ENCODE measurements around the gene TMEM235.

TMEM235 gene

DNA sequence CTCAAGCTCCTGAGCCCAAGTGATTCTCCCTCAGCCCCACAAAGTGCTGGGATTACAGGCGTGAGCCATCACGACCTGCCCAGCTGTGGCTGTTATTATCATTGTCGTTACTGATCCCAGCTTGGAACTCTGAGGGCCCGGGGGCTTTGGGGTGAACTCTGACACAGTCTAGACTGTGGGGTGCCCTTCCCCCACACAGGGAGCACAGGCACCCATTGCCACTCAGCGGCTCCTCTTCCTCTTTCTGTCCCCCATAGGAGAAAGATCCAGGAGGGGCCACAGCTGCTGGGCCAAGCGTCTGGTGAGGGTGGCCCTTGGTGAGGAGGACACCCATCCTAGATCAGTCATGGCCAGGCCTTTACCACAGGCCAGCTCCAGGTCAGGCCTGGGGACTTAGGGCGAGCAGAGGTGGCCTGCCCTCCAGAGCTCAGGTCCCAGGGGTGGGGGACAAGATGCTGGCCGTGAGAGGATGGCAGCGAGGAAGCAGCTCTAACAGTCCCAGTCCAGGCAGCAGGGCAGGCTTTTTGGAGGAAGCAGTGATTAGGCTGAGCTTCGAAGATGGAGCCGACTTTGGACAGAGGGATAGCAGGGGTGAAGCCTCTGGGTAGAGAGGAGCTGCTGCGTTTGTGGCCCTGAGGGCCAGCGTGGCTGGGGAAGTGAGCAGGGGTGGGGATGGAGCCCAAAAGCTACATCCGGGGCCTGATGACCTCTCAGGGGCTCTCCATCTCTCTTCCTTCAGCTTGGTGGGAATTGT is 24.7 kb downstream of the TMEM235 start:
- no peak for DNase-seq

DNA sequence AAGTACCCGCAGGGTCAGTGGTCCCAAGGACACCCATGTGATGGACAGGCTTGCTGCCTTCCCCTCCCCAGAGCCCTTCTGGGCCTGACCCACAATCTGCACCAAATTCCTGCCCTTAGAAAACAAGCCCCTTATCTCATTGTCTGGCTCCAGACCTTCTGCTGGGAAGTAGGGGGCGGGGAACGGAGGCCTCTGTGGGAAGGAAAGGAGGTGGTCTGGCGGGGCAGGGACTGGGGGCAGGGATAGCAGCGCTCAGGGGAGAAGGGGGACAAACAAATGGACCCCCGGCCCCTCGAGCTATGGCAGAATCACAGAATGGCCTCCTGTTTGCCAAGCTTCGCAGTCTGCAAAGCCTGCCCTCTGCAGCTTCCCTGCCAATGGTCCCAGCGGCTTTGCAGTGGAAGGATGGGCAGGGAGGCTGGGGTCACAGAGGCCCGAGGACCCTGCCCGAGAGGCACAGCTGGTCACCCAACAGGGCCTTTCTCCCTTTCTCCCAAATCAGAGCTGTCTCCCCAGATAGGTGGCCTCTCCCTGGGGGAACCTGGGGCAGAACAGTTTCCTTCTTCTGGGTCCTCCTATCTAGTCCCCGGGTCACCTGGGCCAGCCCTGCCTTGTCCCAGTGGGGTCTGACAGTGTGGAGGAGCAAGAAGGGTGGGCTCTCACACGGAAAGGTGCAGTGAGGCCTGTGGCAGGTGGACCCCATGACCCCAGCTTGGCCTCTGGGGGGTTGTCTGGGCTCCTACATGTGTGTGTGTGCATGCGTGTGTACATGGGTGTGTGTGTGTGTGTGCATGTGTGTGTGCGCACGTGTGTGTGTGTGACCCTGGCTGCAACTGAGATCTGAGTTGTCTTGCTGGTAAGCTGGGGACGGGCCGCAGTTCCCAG is 25.5 kb downstream of the TMEM235 start:
- DNase-seq: no peak

DNA sequence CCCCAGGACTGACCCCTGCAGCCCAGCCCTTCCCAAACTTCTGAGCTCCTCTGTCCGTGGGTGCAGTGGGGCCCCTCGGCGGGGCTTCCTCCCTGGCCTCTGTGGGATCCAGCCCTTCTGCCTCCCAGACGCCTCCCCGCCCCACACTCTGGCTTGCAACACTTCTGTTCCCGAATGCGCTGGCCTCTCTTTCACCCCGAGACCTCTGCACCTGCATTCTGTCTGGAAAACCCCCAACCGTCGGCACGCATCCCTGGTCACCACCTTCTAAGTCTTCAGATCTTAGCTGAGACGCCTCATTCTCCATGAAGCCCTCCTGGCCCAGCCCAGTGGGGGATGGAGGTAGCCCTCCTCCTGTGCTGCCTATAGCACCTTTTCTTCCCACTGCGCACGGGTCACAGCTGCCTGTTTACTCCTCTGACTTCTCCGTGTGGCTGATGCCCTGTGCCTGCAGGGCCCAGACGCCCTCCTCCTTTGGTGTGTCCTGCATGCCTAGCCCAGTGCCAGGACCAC is 26.4 kb downstream of the TMEM235 start:
- no peak for DNase-seq

DNA sequence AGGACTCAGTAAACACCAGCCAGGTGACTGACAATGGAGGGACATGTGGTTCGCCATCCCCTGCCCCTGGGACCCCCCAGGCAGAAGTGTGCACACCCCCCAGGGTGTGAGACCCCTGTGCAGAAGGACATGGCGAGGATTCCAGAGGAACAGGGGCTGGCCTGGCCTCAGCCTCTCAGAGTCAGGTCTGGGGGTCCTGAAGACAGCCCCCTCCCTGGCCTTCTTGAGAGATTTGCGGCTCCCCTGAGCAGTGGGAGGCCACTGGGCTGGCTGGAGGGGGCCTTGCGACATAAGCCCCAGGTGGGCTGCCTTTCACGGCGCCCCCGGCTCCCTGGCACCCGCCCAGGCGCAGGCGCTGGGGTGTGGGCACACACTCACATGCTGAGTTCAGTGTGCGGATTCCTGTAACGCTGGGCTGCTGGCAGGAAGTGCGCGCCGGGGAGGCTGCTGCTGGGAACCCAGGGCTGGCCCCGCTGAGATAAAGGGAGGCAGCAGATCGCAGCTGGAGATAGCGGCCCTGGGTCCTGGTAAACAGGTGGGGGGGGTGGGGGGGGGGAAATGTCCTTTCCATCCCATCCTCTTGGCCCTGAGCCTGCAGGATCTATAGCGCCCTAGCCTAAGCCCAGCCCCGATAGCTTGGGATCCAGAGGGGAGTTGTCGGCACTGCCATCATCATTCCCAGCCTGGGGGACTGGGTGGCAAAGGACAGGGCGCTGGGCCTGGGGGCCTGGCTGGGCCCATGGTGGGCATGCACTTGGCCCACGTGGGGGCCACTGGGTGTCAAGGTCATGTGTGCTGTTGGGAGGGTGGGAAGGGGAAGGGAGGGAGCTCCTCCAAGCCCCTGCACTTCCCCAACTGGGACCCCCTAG is 27.1 kb downstream of the TMEM235 start:
- no peak for DNase-seq

DNA sequence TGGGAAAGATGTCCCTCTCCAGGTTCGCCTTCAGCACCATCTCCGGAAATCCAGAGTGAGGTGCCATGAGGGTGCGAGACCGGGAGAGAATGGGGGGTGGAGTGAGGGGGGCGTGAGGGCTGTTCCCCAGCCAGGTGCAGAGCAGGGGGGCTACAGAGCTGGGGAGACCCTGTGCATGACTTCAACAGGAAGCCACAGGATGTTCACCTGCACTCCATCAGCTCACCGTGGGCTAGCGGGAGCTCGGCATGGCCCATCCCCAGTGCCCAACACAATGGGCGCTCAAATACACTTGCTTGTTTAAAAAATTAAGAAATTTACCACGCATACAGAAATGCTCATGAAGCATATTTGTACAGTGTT is 27.7 kb downstream of the TMEM235 start:
- DNase-seq: no peak

DNA sequence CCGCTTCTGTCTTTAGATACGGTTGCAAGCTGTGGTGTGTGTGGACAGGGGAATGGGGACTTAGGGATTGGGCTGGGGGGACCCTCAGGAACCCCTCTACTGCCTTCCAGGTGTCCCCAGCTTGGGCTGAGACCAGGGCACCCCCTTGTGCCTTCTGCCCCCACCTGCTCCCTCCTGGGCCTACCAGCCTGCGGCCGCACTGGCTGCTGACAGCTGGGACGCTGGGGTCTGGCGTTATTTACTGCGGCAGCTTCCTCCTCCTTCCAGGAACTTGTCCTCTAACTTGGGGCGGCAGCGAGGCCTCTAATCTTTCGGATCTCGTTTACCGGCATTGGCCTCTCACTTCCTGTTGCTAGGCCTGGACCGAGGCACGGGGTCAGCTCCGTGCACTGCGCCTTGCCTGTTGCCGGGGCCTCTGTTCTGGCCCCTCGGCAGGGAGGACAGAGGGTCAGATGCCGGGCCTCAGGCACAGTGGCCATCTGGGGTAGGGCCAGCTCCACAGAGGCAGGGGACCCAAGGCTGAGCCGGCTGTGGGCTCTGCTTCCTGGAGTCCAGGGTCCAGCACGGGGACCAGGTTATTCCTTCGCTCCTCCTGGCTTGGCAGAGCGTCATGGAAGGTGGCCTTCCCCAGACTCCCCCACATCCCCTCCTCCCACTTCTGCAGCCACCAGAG is 31.8 kb downstream of the TMEM235 start:
- DNase-seq: no peak

DNA sequence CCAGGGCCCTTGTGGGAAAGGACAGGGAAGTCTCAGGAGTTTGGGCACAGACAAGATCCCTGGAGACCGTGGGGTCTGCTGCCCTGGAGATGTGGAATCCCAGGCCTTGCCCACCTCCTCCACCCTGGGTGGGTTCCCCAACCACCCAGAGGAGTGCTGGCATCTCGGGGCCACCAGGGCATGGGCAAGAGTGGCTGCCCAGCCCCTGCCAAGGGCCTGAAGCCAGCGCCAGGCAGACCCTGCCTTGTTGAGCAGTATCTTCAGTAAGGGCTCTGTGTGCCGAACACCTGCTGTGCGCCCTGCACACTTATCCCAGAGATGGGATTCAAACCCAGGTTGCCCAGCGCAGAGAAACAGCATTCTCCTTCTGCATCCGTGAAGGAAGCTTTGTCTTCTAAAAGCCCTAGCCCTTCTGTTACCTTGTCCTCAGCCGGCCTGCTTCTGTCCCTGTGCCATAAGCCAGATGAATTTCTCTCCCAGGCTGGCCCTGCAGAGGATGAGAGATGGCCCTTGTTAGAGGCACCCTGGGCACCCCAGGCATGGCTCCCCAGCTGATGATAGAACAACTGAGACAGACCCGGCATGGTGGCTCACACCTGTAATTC is 32.4 kb downstream of the TMEM235 start:
- no peak for DNase-seq

DNA sequence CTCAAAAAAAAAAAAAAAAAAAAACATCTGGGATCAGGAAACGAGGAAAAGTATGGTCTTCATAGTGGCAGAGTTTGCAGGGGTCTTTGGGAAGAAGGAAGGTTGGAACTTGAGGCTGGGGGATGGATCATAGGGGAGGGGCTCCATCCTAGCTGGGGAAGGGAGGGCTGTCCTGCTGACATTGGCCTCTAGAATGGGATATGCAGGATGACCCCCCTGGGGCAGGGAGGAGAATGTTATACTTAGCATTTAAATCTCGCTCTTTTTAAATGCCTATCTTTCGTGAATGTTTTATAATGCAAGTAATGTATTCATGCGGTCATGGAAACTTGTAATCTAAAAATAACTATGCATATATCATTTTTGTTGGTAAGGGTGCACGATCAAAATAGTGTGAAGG is 33.2 kb downstream of the TMEM235 start:
- DNase-seq: no peak

DNA sequence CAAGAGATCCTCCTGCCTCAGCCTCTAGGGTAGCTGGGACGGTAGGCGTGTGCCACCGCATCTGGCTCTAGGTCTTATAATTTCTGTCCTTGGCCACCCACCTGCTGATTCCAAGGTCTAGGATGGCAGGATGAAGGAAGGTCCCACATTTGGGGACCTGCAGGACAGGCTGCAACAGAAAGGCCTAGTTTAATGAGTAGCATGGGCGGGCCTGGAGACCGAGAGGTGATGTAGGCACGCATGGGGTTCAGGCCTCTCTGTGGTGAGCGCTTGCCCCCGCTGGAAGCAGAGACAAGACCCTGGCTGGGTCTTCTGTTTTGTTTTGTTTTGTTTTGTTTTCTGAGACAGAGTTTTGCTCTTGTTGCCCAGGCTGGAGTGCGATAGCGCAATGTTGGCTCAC is 33.7 kb downstream of the TMEM235 start:
- no peak for DNase-seq

DNA sequence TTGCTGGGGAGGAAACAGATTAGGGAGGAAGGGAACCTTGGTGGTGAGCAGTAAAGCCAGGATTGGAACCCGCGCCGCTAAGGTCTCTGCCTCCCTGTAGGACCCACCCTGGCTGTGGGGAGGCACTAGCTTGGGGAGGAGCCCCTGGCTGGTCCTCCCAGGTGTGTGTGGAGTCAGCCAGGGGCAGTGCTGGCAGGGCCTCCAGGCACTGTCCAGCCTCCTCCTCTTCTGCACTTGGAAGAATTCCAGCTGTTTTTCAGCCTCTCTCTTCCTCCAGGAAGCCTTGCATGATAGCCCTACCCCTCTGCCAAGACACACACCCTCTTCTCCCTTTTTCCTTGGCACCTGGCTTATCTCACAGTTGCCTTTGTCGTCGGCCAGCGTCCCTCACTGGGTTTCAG is 34.8 kb downstream of the TMEM235 start:
- DNase-seq: no peak

DNA sequence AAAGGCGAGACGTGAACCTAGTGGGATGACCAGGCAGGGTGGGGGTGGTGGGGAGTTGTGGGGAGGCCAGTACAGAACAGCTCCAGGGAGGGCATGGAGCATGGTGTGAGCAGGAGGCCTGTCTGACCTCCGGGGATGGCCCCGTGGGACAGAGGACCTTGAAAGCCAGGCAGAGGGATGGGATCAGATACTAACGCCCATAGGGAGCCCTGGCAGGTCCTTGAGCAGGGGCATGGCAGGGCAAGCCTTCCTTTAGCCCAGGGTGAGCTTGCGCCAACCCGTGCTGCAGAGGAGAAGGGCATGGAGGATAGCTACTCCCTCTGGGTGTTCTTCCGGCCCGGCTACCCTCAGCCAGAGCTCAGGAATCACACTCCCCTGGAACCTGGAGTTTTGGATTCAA is 35.3 kb downstream of the TMEM235 start:
- no peak for DNase-seq

DNA sequence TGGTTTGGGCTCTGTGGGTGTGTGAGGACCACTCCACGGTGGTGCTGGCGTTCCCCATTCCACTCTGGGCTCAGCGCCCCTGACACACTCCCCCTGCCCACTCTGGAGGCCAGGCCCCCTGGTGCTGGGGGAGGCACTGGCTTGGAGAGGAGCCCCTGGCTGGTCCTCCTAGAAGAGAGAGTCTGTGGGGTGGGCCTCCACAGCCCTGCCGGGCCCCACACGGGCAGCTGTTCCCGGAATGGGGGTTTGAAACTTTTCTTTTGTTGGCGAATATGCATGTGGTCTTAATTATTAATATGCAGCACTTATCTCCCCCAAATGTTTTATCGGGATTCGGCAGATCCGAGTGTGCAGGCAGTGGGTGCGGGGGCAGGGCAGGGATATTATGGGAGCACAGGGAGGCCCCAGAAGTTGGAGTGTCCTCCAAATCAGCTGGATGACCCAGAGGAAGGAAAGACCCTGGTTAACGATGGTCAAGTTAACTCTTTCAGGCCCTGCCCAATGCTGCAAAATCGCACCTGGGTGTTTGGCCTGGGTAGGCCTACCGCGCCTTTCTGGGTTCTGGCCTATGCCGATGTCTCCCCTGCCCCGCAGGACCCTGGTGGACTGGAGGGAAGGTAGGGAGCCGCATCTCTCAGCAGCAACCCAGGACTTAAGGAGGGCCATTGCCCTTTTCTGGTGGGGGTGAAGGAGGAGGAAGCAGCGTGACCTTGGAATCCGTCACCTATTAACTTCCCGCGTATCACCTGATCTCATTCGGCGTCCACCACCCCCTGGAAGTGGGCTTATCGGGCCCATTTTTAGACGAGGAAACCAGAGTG is 36.0 kb downstream of the TMEM235 start:
- no peak for DNase-seq

DNA sequence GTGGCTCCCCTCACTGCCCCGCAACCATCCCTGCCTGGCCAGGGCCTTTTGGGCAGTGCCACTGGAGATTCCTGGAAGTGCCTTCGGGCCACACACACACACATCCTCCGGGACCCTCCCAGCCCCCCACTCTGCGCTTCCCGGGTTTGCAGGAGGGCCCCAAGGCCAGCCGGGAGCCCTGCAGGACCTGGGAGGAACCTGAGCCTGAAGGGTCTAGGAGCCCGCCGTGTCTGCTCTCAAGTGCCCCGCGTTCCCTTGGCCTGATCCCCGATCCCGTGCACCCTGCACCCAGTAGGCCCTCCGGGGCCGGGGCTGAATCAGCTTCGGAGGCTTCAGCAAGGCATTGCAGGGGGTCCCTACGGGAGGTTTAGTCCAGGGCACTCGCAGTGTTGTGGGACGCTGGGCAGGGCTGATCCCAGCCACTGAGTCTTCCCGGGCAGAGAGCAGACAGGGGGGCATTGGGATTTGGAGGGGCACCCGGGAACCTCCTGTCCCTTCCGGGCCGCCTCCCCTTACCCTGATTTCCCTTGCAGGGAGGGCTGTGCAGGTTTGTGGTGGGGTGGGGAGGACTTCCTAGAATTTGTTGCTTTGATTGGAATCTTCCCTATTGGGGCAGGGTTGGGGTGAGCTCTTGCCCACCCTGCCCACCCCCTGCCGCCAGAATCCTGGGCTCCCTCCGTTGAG is 36.9 kb downstream of the TMEM235 start:
- no peak for DNase-seq

DNA sequence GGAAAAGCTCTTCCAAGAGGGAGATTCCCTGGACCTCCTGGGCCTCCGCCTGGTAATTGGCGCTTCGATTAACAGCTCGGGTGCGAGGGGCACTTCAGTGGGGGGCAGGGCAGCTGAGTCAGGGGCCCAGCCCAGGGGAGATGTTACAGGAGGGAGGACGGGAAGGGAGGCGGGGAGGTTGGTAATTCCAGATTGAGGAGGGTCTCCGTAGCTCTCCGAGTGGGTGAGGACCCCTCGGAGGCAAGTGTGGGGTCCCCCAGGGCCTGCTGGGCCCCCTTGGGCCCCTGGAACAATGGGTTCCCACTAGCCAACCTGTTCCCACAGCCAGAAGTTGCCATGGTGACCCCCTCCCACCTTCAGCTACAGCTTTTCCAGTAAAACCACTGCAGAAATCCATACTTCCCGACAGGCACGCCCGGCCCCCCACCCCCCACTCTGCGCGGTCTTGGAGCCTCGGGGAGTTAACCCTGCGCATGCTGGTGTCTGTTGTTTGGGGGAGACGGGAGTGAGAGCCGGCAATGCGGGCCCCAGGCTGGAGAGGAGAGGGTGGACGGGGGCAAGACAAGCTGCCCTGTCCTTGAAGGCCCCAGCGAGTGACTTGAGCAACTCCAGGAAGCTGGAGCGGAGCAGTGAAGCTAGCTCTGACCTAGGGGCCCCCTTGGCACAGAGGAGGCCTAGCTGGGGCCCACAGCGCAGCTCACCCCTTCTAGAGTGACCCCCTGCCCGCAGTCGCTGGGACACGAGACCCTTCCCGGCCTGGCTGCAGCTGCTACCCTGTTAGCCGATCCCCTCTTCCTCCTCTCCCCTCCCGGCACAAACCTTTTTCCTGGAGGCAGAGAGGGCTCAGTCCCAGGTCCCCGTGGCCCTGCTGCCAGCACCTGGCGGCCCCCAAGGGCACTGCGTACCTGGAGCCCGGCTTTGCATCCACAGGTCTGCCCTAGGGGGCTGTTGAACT is 37.8 kb downstream of the TMEM235 start:
- no peak for DNase-seq

DNA sequence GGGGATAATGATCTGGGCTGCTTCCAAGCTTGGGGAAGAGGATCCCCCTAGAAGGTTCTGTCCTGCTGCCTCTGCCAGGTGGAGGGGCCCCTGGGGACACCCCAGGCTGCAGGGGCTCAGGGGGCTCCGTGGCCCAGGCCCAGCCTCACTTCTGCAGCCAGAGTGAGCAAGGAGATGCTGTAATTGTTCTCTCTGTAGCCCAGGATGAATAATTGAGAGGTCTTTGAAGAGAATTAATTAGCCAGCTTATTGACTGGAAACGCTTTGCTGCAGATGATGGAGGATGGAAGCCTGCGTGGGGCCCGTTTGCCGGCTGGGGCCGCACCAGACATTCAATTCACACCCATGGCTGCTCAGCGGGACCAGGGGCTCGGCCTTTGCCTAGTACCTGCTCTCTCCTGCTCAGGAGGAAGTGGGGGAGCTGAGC is 38.5 kb downstream of the TMEM235 start:
- no peak for DNase-seq

DNA sequence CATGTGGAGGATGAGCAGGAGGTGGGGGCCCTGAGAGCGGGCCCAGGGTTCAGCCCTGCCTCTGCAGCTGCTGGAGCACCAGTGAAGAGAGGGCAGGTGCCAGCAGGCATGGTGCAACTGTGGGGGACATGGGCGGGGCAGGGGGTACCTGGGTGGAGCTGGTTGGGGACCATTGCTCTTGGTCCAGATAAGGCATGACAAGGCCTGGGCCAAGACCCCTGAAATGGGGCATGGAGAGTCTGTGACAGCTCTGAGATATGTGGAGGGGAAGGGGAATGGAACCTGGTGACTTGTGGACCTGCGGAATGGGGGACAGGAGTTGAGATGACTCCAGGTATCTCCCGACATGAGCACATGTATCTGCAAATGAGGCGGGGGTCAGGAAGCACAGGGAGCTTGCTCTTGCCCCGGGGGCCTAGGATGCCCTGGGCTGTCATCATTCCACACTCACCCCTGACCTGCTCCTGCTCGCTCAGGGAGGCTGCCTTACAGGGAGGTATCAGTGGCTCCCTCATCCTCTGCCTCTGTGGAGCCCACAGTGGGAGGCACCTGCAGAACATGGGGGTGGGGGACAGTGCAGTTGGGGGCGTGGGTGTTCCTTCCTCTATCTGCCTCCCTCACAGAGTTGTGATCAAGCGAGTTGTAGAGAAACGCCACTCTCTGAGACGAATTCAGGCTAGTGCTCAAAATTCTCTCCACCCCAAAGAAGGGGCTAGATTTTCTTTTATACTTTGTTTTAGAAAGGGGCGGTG is 40.2 kb downstream of the TMEM235 start:
- no peak for DNase-seq

DNA sequence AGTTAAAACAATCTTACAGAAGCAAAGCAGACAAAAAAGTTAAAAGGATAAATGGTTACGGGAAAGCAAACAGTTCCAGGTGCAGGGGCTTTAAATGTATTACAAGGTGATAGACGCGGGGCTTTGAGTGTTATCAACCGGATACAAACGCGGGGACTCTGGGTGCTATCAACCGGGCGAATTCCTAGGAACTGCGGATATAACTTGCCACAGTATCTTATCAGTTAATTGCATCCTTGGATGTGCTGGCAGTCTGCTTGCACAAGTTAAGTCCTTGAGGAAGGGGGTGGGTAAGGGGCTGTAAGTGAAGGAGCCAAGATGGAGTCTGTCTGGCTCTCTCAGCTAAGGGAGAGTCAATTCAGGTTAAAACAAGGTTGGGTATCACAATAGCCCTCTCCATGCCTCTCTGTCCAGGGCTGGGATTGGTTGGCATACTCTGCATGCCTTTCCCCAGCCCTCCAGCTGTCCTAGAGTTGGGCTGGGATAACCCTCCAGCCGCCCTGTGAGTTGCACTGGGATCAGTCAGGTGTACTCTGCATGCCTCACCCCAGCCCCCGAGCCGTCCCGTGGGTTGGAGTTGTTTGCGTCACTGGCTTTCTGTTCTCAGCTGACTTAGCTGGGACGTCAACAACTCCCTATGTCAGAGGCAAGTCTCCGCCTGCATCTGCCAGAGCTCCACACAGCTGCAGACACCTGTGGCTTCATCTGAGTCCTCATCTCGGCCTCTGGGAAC is 40.9 kb downstream of the TMEM235 start:
- peak; percentile 62 for DNase-seq

DNA sequence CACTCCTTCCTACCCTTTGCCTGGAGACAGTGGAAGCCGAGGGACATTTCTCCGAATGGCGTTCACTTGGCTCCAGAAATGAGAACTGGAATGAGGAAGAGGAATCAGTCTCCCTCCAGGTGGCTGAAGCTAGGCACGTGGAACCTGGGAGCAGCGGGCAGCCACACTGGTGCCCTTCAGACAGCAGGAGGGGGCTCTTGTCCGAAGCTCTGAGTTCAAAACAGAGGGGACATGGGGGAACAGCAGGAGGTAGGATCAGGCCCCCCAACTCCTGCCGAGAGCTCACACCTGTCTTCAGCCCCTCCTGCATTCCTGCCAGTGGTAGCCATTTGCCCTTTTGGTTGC is 41.5 kb downstream of the TMEM235 start:
- no peak for DNase-seq

Measured in HCEC 1CT (cell line).